Activated CD8-positive, alpha-beta T cell treated with anti-CD3 and anti-CD28 coated beads for 36 hours (primary cell): ENCODE data around the gene TADA3. TPM values are rescaled to one million over a fixed set of nuclear protein-coding genes. Genes with fewer than 3 reads are reported as not detected.
A peak's percentile ranks its signal among the peaks of the same experiment; 100 is the strongest.

Experiments
- ATAC-seq: fragments of 200-7000 bp; cut with Tn5 transposase; one replicate; pipeline ENCODE4 v1.10.0; 2021; ENCODE audit warnings: mild to moderate bottlenecking, moderate library complexity
- CTCF ChIA-PET: fragments of 350-600 bp; sonication (Branson Sonifier 250); formaldehyde crosslinking; loops from one replicate; lab custom pipeline; 2021; ENCODE audit warnings: antibody characterized with exemption; lab: Charles Lee
- POLR2A ChIA-PET: fragments of 350-600 bp; sonication (Branson Sonifier 250); formaldehyde crosslinking; loops from one replicate; lab custom pipeline; 2021; ENCODE audit warnings: antibody characterized with exemption; lab: Charles Lee
- DNase-seq: peaks from one replicate; pipeline ENCODE4 v3.0.0-alpha.2; 2020
- H3K27ac Mint-ChIP-seq: one replicate; pipeline ENCODE4 v1.8.0; 2021; ENCODE audit warnings: mild to moderate bottlenecking, mixed read lengths
- H3K27me3 Mint-ChIP-seq: one replicate; pipeline ENCODE4 v1.8.0; 2021; ENCODE audit warnings: mixed read lengths
- H3K36me3 Mint-ChIP-seq: one replicate; pipeline ENCODE4 v1.8.0; 2021; ENCODE audit warnings: low read depth, mixed read lengths
- H3K4me1 Mint-ChIP-seq: one replicate; pipeline ENCODE4 v1.8.0; 2021; ENCODE audit warnings: low read depth, mixed read lengths
- H3K4me3 Mint-ChIP-seq: one replicate; pipeline ENCODE4 v1.8.0; 2021; ENCODE audit warnings: mild to moderate bottlenecking, moderate library complexity, mixed read lengths
- H3K9me3 Mint-ChIP-seq: one replicate; pipeline ENCODE4 v1.8.0; 2021; ENCODE audit warnings: mixed read lengths
- CTCF ChIP-seq: fragments of 200-600 bp; IDR thresholded peaks from one replicate; pipeline ENCODE4 v1.8.0; 2022; ENCODE audit warnings: antibody characterized with exemption, mild to moderate bottlenecking
- intact Hi-C: fragments of 100-400 bp; cut with micrococcal nuclease; formaldehyde crosslinking; loops from one replicate; pipeline ENCODE4 v1.10.0; 2022
- total RNA-seq, 2 experiments: library from RNA; stranded (reverse); gene quantifications; one replicate each; pipeline ENCODE4 v1.2.3, GENCODE V29; 2021

The TADA3 gene
- total RNA-seq, 2 experiments from 2014 or later = 57.5 to 58.3 TPM

GRCh38 chr3:9785602-9786001 is 6.7 kb downstream of the TADA3 start:
- intact Hi-C loops = no loop called here
- ChIA-PET CTCF (interaction anchor here (1.0 kb wide), 2 partner anchors 36 to 58 kb away, joined by 3 read pairs; partner anchors contain the start of gene OGG1), POLR2A (interaction anchor here (1.2 to 1.6 kb wide), 4 partner anchors 8 to 55 kb away, joined by 3 to 8 read pairs (median 4); partner anchors contain the start of genes BRPF1 and CAMK1)
- Mint-ChIP-seq H3K4me3 (no peak overlapping the region), H3K36me3 (peaks cover 68% of the 10 kb centered on the region), H3K4me1 (peaks cover 51% of the 10 kb centered on the region), H3K27ac (no peak overlapping the region), H3K27me3 (no peaks in the 10 kb centered on the region), H3K9me3 (no peaks in the 10 kb centered on the region)
- ATAC-seq = no peak
- no peak for TF ChIP-seq CTCF
- DNase-seq = no peak

- DNase-seq (no peak), ATAC-seq (no peak)
- H3K27me3 Mint-ChIP-seq = no peaks in the 10 kb centered on the region
- H3K4me3 Mint-ChIP-seq = no peak overlapping the region
- no peak overlapping the region for H3K27ac Mint-ChIP-seq
- ChIA-PET POLR2A (interaction anchor here (1.6 kb wide), 1 partner anchor 48 kb away, joined by 4 read pairs; no protein-coding TSS in a partner anchor), CTCF (no interaction called here)
- intact Hi-C loops = no loop called here
- peaks cover 51% of the 10 kb centered on the region for H3K4me1 Mint-ChIP-seq
- H3K9me3 Mint-ChIP-seq = no peaks in the 10 kb centered on the region
- H3K36me3 Mint-ChIP-seq = peaks cover 68% of the 10 kb centered on the region
- TF ChIP-seq CTCF = no peak
Measured at GRCh38 chr3:9784965-9785364, 7.3 kb downstream of the TADA3 start.

DNA sequence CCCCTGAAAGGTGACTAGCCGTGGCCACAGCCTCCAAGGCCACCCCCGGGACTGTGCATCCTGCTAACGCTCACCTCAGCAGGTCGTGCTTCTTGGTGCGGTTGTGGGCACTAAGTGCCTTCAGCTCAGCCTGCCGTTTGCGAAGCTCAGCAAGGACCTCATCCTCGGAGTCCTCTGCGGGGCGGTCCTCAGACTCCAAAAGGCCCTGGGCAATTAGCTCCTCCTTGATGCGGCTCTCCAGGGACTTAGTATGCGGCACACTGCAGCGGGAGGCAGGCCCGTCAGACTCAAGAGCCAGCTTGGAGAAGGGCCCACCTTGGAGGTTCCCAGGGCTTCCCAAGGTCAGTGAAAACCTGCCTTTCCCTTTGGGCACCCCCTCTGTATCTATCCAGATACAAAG is 8.3 kb downstream of the TADA3 start:
- TF ChIP-seq CTCF = no peak
- H3K4me1 Mint-ChIP-seq = peaks cover 53% of the 10 kb centered on the region
- DNase-seq = no peak
- ChIA-PET CTCF (interaction anchor here (0.9 kb wide), 1 partner anchor 162 kb away, joined by 3 read pairs; no protein-coding TSS in a partner anchor), POLR2A (interaction anchor here (1.0 to 1.6 kb wide), 2 partner anchors 13 to 47 kb away, joined by 3 to 4 read pairs; no protein-coding TSS in a partner anchor)
- no peak overlapping the region for H3K4me3 Mint-ChIP-seq
- no peaks in the 10 kb centered on the region for H3K9me3 Mint-ChIP-seq
- no peak for ATAC-seq
- no peak overlapping the region for H3K27ac Mint-ChIP-seq
- peaks cover 62% of the 10 kb centered on the region for H3K36me3 Mint-ChIP-seq
- no peaks in the 10 kb centered on the region for H3K27me3 Mint-ChIP-seq
- intact Hi-C loops = no loop called here

GRCh38 chr3:9782770-9783169 is 9.5 kb downstream of the TADA3 start:
- intact Hi-C loops = no loop called here
- H3K36me3 Mint-ChIP-seq = peaks cover 59% of the 10 kb centered on the region
- CTCF ChIA-PET = interaction anchor here (1.0 to 1.3 kb wide), 7 partner anchors 10 to 418 kb away, joined by 3 to 4 read pairs (median 3); partner anchors contain the start of genes ARPC4, RPUSD3 and TADA3
- TF ChIP-seq CTCF = peak; percentile 36
- H3K4me3 Mint-ChIP-seq = no peak overlapping the region
- H3K27me3 Mint-ChIP-seq = no peaks in the 10 kb centered on the region
- no peak overlapping the region for H3K27ac Mint-ChIP-seq
- no peak for ATAC-seq
- POLR2A ChIA-PET = interaction anchor here (1.0 to 2.6 kb wide), 6 partner anchors 8 to 150 kb away, joined by 3 to 7 read pairs (median 4); partner anchors contain the start of genes ARPC4 and TADA3
- no peak for DNase-seq
- peaks cover 61% of the 10 kb centered on the region for H3K4me1 Mint-ChIP-seq
- no peaks in the 10 kb centered on the region for H3K9me3 Mint-ChIP-seq

GRCh38 chr3:9781978-9782603 is 10.2 kb downstream of the TADA3 start:
- no peak for DNase-seq
- peaks cover 52% of the 10 kb centered on the region for H3K36me3 Mint-ChIP-seq
- no peak overlapping the region for H3K4me3 Mint-ChIP-seq
- no peaks in the 10 kb centered on the region for H3K27me3 Mint-ChIP-seq
- no peak for ATAC-seq
- peaks cover 1% of the 10 kb centered on the region for H3K9me3 Mint-ChIP-seq
- no peak for TF ChIP-seq CTCF
- ChIA-PET CTCF (interaction anchor here (1.0 to 1.3 kb wide), 7 partner anchors 11 to 419 kb away, joined by 3 to 4 read pairs (median 3); partner anchors contain the start of genes ARPC4, RPUSD3 and TADA3), POLR2A (interaction anchor here (1.0 to 2.6 kb wide), 6 partner anchors 9 to 151 kb away, joined by 3 to 7 read pairs (median 4); partner anchors contain the start of genes ARPC4 and TADA3)
- intact Hi-C loops = no loop called here
- H3K27ac Mint-ChIP-seq = peak overlapping the region; percentile 27
- H3K4me1 Mint-ChIP-seq = peaks cover 61% of the 10 kb centered on the region
